K562 (cell line): Measurements from ENCODE around the gene SPDYE6. TPM values are rescaled to one million over a fixed set of nuclear protein-coding genes. Genes with fewer than 3 reads are reported as not detected.

ENCODE experiments used
- ARID1B ChIP-seq: fragments of 450-650 bp; IDR thresholded peaks from 2 replicates; pipeline ENCODE4 v1.6.1; 2016; ENCODE audit warnings: antibody characterized with exemption, mild to moderate bottlenecking, inconsistent platforms
- BCL6 ChIP-seq: fragments of 250-450 bp; sonication (Bioruptor Pico); IDR thresholded peaks from 2 replicates; pipeline ENCODE4 v1.4.0; 2020
- CBFA2T3 ChIP-seq: fragments of 450-650 bp; IDR thresholded peaks from 2 replicates; pipeline ENCODE4 v1.6.1; 2017
- CCAR2 ChIP-seq: fragments of 200-400 bp; formaldehyde crosslinking; IDR thresholded peaks from 2 replicates; pipeline ENCODE4 v1.6.1; 2017; ENCODE audit warnings: mild to moderate bottlenecking, low read depth, low read length
- FOXK2 ChIP-seq, 2 experiments: fragments of 450-650 bp; IDR thresholded peaks in 1 of 2; conservative IDR thresholded peaks in 1 of 2; 2 replicates each; pipeline ENCODE4 v1.6.1; 2016; ENCODE audit warnings: low read depth in 2 of 2, mild to moderate bottlenecking in 1 of 2
- SMAD4 ChIP-seq: fragments of 250-450 bp; sonication (Bioruptor Pico); conservative IDR thresholded peaks from 2 replicates; pipeline ENCODE4 v1.8.0; 2021; ENCODE audit warnings: inconsistent platforms, mild to moderate bottlenecking, moderate library complexity
- TCF3 ChIP-seq: sonication (generic); formaldehyde crosslinking; IDR thresholded peaks from 2 replicates; pipeline ENCODE4 v1.4.0; 2020; ENCODE audit warnings: mild to moderate bottlenecking, missing genetic modification reagents
- ZBTB17 ChIP-seq: fragments of 450-650 bp; formaldehyde crosslinking; IDR thresholded peaks from 2 replicates; pipeline ENCODE4 v1.4.0; 2020; ENCODE audit warnings: mild to moderate bottlenecking
- ZNF165 ChIP-seq: fragments of 250-450 bp; sonication (Bioruptor Pico); IDR thresholded peaks from 2 replicates; pipeline ENCODE4 v1.4.0; 2020; ENCODE audit warnings: borderline replicate concordance
- ZZZ3 ChIP-seq: fragments of 450-650 bp; IDR thresholded peaks from 2 replicates; pipeline ENCODE4 v1.6.1; 2016; ENCODE audit warnings: antibody characterized with exemption, mild to moderate bottlenecking, moderate library complexity
- polyA plus RNA-seq, 8 experiments: library from polyadenylated mRNA; depleted of rRNA in 4 of 8; stranded (reverse) in 5 of 8; unstranded in 3 of 8; fragments of >200 nt; fragmentation: Nextera tagmentation in 2 of 8; fragmentation: Illumina TruSeq in 1 of 8; extraction: Ambion mirVana in 2 of 8; extraction: Trizol in 1 of 8; gene quantifications; 2 replicates each; pipeline versions ENCODE4 v1.2.1 to v1.2.3, GENCODE V29; 2011 to 2014; ENCODE audit warnings: inconsistent platforms in 1 of 8, missing spikeins in 1 of 8
- total RNA-seq, 7 experiments: library from RNA; depleted of rRNA in 6 of 7; stranded (reverse); fragments of >200 nt in 6 of 7; fragmentation: Illumina TruSeq in 2 of 7; extraction: Trizol in 2 of 7; gene quantifications; 2 replicates each; pipeline versions ENCODE4 v1.2.1 to v1.2.3, GENCODE V29; 2011 to 2021; ENCODE audit warnings: low replicate concordance in 1 of 7
- TF ChIP-seq, protein P1 (sequence below), 2 experiments: fragments of 450-650 bp in 1 of 2; sonication (generic) in 1 of 2; formaldehyde crosslinking; conservative IDR thresholded peaks; 2 replicates each; pipeline versions ENCODE4 v1.4.0 to v1.8.1; 2020 to 2022; ENCODE audit warnings: mild to moderate bottlenecking in 1 of 2, missing genetic modification reagents in 1 of 2
- TF ChIP-seq, protein P2 (sequence below): sonication (generic); formaldehyde crosslinking; IDR thresholded peaks from 2 replicates; pipeline ENCODE4 v1.8.1; 2023; ENCODE audit warnings: missing genetic modification reagents, mild to moderate bottlenecking, borderline replicate concordance
- TF ChIP-seq, protein P3 (sequence below): fragments of 450-650 bp; formaldehyde crosslinking; IDR thresholded peaks from 2 replicates; pipeline ENCODE4 v1.4.0; 2022; ENCODE audit warnings: missing genetic modification characterization
- TF ChIP-seq, protein P4 (sequence below): sonication (generic); formaldehyde crosslinking; IDR thresholded peaks from 2 replicates; pipeline ENCODE4 v1.8.1; 2023; ENCODE audit warnings: mild to moderate bottlenecking, missing genetic modification reagents
- TF ChIP-seq, protein P5 (sequence below): fragments of 250-450 bp; sonication (Bioruptor Pico); IDR thresholded peaks from 2 replicates; pipeline ENCODE4 v1.5.0; 2022; ENCODE audit warnings: mild to moderate bottlenecking

The SPDYE6 gene
- total and polyA plus RNA-seq, 9 of the 15 experiments (the other 6 are each of a cell fraction or from before 2014, with no cell fraction given) = 0.24 to 0.35 TPM; not detected in 7

DNA sequence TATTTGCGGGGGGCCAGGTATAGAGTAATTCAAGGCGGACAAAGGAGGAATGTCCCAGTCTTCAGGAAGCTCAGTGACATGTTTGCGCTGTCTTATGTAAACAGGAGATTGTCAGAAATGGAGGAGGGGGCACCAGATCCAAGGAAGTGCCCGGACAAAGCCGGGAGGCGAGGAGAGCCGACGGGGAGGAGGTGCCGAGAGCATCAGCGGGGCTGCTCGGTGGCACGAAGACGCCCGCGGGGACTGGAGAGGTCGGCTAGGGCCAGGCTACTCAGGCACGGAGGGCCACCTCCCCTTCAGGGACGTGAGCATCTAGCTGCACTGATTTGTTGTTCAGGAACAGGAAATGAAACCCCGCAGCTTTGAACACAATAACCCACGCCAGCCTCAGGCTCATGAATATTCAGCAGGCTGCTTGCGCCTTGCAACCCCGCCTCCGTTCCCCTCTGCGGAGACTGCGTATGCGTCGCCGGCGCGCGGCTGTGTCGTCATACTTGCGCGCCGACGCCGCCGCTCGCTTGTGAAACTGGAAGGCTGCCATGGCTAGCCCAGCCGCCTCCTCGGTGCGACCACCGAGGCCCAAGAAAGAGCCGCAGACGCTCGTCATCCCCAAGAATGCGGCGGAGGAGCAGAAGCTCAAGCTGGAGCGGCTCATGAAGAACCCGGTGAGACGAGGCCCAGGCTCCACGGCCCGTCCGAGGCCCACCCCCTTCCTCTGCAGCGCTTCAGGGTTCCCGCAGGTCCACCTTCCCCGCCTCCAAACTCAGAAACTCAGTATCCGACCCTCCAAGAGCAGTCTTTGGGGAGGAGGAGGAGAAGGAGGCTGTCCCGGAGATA lies 39.8 kb upstream of the SPDYE6 start, which contains the start of gene PRKRIP1 (continued):
- TF ChIP-seq, protein P1, sequence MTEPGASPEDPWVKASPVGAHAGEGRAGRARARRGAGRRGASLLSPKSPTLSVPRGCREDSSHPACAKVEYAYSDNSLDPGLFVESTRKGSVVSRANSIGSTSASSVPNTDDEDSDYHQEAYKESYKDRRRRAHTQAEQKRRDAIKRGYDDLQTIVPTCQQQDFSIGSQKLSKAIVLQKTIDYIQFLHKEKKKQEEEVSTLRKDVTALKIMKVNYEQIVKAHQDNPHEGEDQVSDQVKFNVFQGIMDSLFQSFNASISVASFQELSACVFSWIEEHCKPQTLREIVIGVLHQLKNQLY (CRISPR knock-in tag; conservative IDR thresholded peaks at IDR 0.05) = no peak
- TF ChIP-seq CCAR2 (no peak), ARID1B (no peak), ZBTB17 (CRISPR knock-in tag) (no peak; the same call in 1 of the 2 replicates), ZZZ3 (no peak), CBFA2T3 (no peak), TCF3 (CRISPR knock-in tag) (no peak), BCL6 (CRISPR knock-in tag) (no peak), FOXK2 (conservative IDR thresholded peaks at IDR 0.05 in 1 of 2, IDR thresholded peaks at IDR 0.05 in 1 of 2; ENCODE audit: low read depth in 2 of 2) (peak in 1 of 2 experiments; percentile 59; a peak in 2 of 4 replicates), ZNF165 (no peak), SMAD4 (CRISPR knock-in tag) (no peak)
- TF ChIP-seq, protein P2, sequence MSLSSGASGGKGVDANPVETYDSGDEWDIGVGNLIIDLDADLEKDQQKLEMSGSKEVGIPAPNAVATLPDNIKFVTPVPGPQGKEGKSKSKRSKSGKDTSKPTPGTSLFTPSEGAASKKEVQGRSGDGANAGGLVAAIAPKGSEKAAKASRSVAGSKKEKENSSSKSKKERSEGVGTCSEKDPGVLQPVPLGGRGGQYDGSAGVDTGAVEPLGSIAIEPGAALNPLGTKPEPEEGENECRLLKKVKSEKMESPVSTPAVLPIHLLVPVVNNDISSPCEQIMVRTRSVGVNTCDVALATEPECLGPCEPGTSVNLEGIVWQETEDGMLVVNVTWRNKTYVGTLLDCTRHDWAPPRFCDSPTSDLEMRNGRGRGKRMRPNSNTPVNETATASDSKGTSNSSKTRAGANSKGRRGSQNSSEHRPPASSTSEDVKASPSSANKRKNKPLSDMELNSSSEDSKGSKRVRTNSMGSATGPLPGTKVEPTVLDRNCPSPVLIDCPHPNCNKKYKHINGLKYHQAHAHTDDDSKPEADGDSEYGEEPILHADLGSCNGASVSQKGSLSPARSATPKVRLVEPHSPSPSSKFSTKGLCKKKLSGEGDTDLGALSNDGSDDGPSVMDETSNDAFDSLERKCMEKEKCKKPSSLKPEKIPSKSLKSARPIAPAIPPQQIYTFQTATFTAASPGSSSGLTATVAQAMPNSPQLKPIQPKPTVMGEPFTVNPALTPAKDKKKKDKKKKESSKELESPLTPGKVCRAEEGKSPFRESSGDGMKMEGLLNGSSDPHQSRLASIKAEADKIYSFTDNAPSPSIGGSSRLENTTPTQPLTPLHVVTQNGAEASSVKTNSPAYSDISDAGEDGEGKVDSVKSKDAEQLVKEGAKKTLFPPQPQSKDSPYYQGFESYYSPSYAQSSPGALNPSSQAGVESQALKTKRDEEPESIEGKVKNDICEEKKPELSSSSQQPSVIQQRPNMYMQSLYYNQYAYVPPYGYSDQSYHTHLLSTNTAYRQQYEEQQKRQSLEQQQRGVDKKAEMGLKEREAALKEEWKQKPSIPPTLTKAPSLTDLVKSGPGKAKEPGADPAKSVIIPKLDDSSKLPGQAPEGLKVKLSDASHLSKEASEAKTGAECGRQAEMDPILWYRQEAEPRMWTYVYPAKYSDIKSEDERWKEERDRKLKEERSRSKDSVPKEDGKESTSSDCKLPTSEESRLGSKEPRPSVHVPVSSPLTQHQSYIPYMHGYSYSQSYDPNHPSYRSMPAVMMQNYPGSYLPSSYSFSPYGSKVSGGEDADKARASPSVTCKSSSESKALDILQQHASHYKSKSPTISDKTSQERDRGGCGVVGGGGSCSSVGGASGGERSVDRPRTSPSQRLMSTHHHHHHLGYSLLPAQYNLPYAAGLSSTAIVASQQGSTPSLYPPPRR (CRISPR knock-in tag) = no peak
- TF ChIP-seq, protein P3, sequence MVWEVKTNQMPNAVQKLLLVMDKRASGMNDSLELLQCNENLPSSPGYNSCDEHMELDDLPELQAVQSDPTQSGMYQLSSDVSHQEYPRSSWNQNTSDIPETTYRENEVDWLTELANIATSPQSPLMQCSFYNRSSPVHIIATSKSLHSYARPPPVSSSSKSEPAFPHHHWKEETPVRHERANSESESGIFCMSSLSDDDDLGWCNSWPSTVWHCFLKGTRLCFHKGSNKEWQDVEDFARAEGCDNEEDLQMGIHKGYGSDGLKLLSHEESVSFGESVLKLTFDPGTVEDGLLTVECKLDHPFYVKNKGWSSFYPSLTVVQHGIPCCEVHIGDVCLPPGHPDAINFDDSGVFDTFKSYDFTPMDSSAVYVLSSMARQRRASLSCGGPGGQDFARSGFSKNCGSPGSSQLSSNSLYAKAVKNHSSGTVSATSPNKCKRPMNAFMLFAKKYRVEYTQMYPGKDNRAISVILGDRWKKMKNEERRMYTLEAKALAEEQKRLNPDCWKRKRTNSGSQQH (CRISPR knock-in tag) = no peak
- TF ChIP-seq, protein P4, sequence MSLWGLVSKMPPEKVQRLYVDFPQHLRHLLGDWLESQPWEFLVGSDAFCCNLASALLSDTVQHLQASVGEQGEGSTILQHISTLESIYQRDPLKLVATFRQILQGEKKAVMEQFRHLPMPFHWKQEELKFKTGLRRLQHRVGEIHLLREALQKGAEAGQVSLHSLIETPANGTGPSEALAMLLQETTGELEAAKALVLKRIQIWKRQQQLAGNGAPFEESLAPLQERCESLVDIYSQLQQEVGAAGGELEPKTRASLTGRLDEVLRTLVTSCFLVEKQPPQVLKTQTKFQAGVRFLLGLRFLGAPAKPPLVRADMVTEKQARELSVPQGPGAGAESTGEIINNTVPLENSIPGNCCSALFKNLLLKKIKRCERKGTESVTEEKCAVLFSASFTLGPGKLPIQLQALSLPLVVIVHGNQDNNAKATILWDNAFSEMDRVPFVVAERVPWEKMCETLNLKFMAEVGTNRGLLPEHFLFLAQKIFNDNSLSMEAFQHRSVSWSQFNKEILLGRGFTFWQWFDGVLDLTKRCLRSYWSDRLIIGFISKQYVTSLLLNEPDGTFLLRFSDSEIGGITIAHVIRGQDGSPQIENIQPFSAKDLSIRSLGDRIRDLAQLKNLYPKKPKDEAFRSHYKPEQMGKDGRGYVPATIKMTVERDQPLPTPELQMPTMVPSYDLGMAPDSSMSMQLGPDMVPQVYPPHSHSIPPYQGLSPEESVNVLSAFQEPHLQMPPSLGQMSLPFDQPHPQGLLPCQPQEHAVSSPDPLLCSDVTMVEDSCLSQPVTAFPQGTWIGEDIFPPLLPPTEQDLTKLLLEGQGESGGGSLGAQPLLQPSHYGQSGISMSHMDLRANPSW (CRISPR knock-in tag) = no peak
- TF ChIP-seq, protein P5, sequence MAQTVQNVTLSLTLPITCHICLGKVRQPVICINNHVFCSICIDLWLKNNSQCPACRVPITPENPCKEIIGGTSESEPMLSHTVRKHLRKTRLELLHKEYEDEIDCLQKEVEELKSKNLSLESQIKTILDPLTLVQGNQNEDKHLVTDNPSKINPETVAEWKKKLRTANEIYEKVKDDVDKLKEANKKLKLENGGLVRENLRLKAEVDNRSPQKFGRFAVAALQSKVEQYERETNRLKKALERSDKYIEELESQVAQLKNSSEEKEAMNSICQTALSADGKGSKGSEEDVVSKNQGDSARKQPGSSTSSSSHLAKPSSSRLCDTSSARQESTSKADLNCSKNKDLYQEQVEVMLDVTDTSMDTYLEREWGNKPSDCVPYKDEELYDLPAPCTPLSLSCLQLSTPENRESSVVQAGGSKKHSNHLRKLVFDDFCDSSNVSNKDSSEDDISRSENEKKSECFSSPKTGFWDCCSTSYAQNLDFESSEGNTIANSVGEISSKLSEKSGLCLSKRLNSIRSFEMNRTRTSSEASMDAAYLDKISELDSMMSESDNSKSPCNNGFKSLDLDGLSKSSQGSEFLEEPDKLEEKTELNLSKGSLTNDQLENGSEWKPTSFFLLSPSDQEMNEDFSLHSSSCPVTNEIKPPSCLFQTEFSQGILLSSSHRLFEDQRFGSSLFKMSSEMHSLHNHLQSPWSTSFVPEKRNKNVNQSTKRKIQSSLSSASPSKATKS (CRISPR knock-in tag) = no peak
